NOMO-1 (cell line): Measurements from ENCODE around the gene ZNF511.
A peak's percentile ranks its signal among the peaks of the same experiment; 100 is the strongest.

Source experiments
- DNase-seq, 2 experiments: peaks; one replicate each; lab custom pipeline; 2025; ENCODE audit not compliant: unreplicated experiment in 2 of 2; lab: John Stamatoyannopoulos, UW

ZNF511 gene

DNA sequence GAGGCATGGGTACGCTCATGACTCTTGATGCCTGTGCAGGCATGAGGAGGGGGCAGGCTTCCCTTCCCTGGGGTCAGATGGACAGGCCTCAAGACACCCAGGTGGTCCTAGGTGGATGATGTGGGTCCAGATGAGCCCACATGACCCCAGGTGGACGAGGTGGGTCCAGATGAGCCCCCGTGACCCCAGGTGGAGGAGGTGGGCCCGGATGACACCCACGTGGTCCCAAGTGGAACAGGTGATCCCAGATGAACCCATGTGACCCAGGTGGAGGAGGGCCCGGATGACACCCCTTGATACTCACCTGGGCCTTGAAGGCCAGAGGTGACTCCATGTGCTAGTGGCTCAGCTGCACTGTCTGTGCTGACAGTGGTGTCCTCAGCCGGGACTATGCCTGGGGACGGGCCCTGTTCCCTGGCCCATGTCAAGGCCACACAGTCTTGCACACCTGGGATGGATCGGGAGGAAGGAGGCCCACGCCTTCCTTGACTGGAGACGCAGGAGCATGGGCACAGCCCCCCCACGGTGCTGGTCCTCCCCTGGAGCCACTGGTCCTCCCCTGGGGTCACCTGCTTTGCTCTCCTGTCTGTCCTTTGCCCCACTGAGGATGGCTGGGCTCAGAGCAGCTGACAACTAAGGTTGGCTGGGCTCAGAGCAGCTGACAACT, 41.7 kb downstream of the ZNF511 start:
- no peak for DNase-seq

DNA sequence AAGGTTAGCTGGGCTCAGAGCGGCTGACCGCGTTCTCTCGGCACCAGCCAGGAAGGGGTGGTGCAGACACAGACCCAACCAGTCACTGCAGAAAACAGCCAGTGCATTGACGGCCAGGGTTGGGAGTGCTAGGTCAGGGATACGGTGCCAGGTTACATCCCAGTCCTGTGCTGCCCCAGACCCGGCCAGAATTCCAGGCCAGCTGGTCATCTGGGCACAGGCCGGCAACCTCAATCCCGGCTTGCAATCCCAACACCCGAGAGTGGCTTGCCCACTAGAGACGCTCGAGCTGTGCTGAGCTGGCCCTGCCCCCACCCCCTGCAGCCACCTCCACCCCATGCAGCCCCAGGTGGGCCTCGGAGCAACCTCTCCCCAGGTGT, 42.2 kb downstream of the ZNF511 start:
- no peak for DNase-seq

DNA sequence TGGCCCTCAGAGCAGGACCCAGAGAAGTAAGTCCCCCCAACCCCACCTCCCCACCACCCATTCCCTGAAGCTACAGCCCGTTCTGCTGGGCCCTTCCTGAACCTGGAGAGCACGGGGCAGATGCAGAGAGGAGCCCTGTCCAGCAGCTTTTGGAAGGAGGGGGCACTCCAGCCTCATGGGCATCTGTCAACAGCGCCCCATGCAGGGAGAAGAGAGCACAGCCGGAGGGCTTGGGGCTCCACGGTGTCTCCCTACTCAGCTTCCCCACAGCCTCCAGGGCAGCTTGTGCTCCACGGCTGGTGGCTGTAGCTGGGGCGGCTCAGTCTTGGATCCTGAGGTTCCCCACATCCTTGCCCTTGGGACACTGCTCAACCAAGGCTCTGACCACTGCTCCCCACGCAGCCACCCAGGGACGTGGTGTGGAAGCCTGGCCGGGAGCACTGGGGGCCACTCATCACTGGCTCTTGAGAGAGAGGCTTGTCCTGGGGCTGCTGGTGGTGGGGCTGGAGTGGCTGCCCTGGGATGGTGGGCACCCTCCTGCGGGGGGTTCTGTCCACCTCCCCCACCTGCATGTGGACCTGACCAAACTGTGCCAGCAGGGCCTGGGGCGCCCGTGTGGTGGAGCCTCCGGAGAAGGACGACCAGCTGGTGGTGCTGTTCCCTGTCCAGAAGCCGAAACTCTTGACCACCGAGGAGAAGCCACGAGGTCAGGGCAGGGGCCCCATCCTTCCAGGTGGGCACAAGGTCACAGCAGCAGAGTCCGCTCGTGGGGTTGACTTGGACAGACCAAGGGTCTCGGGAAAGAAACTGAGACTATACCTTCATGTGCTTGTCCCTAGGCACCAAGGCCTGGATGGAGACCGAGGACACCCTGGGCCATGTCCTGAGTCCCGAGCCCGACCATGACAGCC, 42.9 kb downstream of the ZNF511 start:
- DNase-seq, result no peak

DNA sequence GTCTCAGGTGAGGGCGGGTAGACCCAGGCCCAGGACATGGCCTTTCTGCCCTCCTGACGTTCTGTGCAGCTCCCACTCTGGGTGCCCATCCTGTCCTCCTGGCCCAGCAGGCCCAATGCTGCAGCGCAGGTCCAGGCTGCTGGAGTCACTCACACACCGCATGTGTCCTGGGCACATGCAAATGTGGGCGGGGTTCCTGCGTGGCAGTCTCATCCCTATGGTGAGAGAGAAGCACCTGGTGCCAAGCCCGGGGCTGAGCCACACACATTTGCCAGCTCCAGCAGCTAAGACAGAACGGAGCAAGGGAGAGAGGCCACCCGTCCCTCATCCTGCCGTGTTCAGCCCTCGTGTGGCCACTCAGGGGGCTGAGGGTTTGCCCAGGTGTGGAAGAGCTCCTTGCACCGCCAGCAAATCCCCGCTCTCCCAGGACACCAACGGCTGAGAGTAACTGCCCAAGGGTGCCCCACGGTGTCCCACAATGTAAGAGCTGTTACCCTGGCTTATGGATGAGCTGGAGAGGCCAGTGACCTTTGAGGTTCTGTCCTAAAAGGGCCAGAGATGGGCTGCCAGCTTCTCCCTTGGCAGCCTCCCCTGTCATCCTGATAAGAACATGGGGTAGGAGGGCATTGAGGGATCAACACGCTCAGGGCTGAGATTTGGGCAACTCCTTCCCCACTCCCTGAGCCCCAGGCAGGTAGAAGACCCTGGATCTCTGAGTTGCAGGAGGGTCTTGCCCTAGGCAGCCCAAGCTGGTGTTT, 44.7 kb downstream of the ZNF511 start:
- no peak for DNase-seq

DNA sequence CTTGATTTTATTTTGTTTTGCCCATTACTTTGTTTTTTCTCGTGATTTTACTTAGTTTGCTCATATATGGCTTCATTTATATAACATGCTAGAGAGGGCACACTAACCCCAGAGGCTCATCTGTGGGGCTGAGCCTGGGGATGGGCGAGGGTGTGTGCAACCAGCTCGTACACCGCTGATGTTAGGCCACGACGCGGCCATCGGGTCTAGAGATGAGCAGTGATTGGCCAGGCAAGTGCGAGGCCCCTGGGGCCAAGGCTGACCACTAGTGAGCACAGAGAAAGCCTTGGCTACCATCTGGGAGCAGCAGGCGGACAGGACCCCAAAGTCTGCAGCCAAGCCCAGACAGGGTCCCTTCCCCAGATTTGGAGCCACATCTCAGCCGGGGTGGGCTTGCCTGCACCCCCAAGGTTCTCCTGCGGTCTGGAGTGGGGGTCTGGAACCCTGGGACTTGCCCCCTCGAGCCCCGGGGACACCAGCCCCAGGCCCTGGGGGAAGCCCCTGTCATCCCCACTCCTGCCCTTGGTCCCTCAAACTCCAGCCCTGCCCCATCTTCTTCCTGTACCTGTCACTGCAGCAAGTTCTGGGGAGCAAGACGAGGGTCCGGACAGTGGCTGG, 45.4 kb downstream of the ZNF511 start:
- no peak for DNase-seq

DNA sequence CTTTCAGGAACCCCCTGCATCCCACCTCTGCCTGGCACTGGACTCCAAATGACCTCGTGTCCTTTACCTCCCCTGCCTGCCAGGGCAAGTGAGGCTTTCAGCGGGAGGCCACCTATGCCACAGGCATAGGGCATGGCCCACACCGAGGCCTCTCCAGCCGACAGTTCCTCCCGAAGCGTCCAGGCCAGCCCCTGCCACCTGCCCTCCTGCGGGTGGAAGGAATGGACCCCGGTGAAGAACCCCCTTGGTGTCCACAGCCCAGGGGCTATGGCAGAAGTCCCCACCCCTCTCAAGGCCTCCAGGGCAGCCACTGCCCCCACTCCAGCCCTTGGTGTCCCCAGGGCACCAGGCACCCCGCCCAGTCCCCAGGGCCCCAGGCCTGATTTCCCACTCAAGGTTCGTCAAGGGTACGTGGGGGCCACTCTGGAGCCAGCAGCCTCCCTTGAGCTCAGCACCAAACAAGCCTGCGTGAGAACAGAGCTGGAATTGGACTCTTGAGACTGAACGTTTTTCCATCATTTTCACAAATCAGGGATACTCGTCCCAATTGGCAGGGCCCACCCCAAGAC, 46.0 kb downstream of the ZNF511 start:
- DNase-seq, result no peak

DNA sequence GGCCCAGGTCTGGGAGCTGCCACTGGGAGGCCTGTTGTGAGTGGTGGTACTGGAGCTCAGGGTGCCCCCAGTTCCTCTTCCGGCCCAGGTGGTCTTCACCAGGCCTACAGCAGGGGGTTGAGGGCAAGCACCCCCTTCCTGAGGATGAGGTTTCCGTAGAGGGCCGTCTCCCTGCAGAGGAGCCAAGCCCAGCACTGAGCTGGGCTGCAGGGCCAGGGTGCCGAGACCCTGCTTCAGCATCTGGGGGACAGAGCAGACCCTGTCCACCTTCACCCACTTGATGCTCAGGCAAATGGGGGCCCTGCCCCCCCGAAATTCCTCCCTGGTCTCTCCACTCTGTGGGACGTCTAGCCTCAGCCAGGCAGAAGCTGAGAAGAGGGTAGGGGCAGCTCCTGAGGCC, 46.6 kb downstream of the ZNF511 start:
- no peak for DNase-seq

DNA sequence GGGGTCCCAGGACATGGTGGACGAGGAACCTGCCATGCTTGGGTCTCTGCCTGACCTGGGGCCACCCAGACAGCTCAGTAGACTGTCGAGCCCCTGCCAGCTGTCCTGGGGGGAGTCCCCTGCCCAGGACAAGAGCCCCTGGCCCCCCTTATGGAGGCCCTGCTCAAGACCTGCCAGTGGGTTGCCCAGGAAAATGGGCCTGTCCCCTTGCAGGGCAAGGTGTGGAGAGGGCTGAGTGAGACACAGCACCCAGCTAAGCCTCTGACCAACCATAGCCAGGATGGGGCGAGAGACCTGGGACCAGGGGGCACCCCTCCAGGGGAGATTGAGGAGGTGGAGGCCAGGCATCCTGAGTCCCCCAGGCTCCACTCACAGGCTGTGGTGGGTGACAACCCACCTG, 47.3 kb downstream of the ZNF511 start:
- no peak for DNase-seq

DNA sequence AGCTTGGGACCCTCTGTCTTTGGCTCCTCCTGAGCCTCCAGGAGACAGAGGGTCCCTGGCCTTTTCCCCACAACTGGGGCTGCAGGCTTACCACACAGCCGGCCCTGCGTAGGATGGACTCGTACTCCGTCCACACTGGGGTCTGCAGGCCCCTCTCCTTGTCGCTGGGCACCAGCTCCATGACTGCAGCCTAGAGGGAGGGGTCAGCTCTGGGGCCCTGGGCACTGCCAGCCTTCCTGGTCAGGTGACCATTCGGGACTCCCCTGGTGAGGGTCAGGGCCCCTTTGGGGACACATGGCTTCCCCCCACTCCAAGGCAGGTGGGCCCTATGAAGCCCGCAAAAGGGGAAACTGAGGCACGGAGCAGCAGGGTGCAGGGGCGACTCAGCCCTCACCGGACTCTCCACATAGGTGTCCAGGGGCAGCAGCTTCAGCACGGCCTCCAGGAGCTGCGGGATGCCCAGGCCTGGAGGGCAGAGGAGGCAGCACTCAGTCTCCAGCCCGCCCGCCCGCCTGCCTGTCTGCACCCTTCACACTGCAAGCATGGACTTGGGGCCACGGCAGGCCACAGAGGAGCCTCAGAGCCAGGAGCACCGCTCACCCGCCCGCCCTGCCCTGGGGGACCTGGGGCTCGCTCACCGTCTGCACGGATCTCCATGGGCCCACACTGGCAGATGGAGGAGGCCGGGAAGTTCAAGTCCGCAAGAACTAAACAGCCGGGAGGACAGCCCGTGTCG, 48.0 kb downstream of the ZNF511 start:
- no peak for DNase-seq

DNA sequence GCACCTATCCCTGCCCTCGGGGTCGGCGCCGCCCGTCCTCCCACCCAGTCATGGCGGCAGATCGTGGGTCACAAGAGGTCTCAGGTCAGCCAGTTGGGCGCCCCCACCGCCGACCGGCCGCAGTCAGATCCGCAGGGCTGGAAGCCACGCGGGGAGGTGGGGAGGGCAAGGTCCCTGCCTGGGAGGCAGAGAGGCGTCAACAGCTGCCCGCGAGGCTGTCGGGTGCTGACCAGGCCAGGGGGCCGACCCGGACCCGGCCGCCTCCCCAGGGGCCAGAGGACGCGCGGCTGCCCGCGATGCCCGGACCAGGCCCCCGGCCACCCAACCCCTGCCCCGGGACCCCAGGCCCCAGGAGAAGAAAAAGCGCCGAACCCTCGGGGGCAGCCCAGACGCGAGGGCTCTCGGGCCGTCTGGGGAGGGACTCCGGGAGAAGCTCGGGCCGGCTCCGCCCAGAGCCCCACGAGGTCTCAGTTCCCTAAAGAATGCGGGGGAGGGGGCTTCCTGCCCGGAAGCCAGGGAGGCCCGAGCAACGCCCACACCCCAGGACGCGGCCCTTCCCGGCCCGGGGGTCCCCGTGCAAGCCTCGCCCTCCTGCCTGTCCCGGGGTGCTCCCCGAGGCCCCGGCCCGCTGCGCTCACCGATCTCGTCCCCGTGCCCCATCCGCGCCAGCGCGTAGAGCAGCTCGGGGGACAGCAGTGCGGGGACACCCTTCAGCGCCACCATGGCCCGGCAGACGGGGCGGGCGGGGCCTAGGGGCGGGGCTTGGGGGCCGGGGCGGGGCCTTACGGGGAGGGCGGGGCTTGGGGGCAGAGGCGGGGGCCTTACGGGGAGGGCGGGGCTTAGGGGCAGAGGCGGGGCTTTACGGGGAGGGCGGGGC, 48.8 kb downstream of the ZNF511 start, which contains the start of gene FUOM:
FUOM (minus strand) TSS at position 735 of the 877 bp plus-strand sequence; CDS start at position 723, 12 bp downstream.
- peak; percentile 49 to 78 for DNase-seq

DNA sequence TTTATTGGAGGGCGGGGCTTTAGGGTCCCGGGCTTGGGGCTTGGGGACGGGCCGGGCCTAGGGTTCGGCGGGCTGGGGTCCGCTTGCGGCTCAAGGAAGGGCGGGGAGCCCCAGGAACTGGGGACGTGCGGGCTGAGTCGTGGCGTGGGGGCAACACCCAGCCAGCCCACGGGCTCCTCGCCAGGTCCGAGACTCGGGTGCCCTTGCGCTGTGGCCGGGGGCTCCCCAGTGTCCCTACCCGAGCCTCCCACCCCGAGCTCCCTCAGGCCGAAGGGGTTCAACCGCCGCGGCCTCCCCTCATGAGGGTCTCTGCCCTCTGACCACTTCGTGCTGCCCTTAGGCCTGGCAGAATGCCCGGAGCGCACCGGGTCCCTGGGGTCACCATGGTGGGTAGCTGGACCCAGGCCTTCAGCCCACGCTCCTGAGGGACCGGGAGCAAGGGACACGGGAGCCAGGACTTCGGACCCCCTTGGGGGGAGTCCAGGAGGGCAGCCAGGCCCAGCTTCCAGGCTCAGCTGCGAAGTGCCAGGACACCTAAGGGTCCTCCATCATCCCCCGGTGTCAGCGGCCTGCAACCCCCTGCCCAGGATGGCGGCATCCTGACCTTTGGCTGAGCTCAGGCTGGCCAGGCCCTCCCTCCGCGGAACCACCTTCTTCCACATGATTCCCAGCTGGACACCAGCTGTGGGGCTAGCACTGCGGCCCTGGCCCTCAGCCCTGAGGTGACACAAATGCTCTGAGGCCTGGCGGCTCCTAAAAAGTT, 49.6 kb downstream of the ZNF511 start:
- no peak for DNase-seq

DNA sequence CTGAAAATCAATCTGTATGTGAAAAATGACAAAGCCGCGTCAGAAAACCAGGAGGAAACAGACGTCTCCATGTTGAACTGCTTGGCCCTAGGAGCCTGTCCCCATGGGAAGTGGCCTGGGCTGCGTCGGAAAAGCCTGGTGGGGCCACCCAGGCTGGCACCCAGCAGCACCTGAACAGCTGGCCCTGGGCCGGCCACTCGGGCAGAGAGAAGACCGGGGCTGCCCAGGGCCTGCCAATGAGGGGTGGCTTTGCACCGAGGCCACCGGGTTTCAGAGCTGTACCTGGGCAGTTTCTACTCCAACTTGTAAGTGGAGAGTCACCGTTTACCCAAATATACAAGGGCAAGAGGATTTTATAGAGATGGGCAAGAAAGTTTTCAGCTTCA, 50.2 kb downstream of the ZNF511 start:
- DNase-seq, result no peak

DNA sequence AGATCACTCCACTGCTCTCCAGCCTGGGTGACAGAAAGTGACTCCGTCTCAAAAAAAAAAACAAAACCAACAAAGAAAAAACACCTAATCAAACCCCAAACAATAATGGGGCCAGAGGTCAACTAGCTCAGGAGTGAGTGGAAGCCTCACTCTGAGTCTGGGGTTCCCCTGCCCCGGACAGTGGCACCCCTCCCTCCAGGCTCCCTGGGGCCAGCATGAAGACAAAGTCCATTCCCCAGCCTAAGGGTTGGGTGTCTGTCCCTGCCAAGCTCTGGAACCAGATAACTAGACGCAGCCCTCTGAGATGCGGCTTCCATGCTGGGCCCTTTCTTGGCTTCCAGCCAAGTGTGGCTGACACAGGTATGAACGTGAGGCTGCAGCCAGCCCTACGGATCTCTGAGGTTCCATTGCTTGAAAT, 50.8 kb downstream of the ZNF511 start:
- no peak for DNase-seq

DNA sequence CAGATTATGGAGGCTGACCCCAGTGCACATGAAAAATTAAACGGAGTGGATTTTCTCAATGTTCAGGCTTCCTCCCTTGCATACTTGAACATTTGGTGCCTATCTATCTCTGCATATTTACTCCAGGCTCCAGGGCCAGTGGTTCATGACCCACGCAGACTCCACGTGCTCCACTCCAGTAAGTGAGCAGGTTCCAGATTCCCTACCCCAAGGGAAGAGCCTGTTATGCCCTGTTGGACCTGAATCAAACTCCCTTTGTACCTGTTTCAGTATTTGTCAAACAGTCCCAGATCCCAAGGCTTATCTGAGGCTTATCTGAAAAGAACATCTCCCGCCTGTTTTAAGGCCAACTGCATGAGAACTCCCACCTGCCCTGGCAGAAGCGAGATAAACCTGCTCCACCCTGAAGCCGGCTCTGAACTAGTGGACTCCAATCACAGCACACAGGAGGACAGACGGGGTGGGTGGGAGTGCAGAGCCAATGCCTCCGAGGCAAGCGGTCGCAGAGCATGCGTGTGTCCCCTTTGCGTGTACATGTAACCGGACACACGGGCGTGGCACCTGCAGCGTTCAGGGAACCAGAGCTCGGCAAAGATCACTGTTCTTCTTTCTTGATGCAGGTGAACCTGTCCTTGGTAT, 51.4 kb downstream of the ZNF511 start:
- no peak for DNase-seq

DNA sequence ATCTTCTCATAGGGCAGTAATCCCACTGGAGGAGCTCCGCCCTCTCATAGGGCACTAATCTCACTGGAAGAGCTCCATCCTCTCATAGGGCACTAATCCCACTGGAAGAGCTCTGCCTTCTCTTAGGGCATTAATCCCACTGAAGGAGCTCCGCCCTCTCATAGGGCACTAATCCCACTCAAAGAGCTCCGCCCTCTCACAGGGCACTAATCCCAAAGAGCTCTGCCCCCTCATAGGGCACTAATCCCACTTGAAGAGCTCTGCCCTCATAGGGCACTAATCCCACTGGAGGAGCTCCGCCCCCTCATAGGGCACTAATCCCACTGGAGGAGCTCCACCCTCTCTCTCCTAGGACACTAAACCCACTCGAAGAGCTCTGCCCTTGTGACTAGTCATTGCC, 52.5 kb downstream of the ZNF511 start:
- DNase-seq, result no peak

DNA sequence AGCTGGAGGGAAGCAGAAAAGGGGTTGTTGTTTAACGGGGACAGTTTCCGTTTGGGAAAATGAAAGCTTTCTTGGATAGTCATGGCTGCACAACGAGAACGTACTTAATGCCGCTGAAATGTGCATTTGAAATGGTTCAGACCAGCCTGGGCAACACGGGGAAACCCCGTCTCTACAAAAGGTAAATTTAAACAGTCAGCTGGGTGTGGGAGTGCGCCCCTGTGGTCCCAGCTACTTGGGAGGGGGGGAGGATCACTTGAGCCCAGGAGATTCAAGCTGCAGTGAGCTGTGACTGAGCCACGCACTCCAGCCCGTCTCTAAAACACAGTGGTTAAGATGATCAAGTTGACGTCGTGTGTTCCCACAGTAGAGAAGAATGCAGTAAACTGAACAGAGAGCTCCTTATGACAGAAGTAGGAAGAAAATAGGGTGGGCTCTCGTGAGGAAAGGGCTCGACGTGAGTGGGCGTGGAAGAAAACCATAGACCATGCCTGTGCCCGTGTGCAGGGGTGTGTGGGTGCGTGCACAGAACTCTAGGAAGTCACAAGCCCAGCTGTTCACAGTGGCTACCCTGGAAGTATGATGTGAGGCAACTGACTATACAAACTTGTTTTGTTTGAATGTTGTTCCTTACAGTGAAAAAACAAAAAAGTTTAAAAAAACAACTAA, 53.2 kb downstream of the ZNF511 start:
- DNase-seq, result no peak
